Lower leg skin (tissue), 3 donors: ENCODE data around the gene CUTA.

Experiments used
- CTCF ChIP-seq, 3 donors: fragments of 450-650 bp; IDR thresholded peaks; one replicate each; pipeline ENCODE4 v1.5.1; 2016; ENCODE audit warnings: antibody characterized with exemption in 3 of 3, mild to moderate bottlenecking in 3 of 3, moderate library complexity in 2 of 3
- POLR2A ChIP-seq, 2 donors: fragments of 450-650 bp; IDR thresholded peaks; one replicate each; pipeline ENCODE4 v1.6.1; 2016 to 2017; ENCODE audit warnings: antibody characterized with exemption in 2 of 2, mild to moderate bottlenecking in 1 of 2, moderate library complexity in 1 of 2

- TF ChIP-seq CTCF (IDR thresholded peaks at IDR 0.05): peak in 1 of 3 donors; percentile 56
- TF ChIP-seq POLR2A (IDR thresholded peaks at IDR 0.05): peak in 1 of 2 donors; percentile 19
Measured at GRCh38 chr6:33410050-33410710, 7.7 kb downstream of the CUTA start.
